CD4-positive, alpha-beta T cell treated with Interleukin-15 for 4 hours (primary cell): ENCODE measurements around the gene IGLL5.

ENCODE experiments used
- DNase-seq: peaks from one replicate; pipeline ENCODE4 v3.0.0-alpha.2; 2020; ENCODE audit warnings: low spot score

The IGLL5 gene

GRCh38 chr22:22887621-22888503 lies at the start of gene IGLL5:
IGLL5 (plus strand) TSS chr22:22887816; CDS start chr22:22888054, 238 bp downstream.
- DNase-seq: no peak

GRCh38 chr22:22838148-22838786 lies 49.3 kb upstream of the IGLL5 start:
- DNase-seq: no peak

- no peak for DNase-seq
Observed at GRCh38 chr22:22839570-22840314, 47.9 kb upstream of the IGLL5 start.

DNA sequence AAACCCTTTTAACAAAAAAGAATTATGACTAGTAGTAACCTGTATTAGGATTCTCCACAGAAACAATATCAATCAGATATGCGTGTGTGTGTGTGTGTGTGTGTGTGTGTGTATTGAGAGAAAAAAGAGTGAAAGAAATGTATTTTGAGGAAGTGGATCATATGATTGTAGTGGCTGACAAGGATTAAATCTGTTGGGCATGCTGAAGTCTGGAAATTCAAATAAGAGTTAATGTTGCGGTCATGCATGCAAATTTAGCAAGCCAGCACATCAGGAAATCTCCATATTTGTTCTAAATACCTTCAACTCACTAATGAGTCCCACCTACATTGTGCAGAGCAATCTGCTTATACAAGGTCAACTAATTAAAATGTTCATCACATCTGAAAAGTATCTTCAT lies 46.8 kb upstream of the IGLL5 start:
- DNase-seq: no peak

- no peak for DNase-seq
Observed at GRCh38 chr22:22841598-22841997, 46.0 kb upstream of the IGLL5 start.

- DNase-seq: no peak
Observed at GRCh38 chr22:22842085-22842484, 45.5 kb upstream of the IGLL5 start.

GRCh38 chr22:22843848-22844247 lies 43.8 kb upstream of the IGLL5 start:
- no peak for DNase-seq

DNA sequence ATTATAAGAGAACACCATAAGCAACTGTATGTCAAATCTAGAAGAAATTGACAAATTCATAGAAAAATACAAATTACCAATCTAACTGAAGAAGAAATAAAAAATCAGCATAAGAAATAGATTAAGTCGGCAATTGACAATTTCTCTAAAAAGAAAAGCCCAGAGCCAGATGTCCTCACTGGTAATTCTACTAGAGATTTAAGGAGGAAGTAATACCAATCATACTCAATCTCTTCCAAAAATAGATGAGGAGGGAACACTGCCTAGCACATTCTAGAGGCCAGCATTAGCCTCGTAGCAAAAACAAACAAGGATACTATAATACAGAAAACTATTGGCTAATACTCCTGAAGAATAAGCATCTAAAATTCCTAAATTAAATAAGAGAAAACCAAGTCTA lies 40.4 kb upstream of the IGLL5 start:
- DNase-seq: no peak

GRCh38 chr22:22848364-22848866 lies 39.2 kb upstream of the IGLL5 start:
- peak; percentile 69 for DNase-seq

DNA sequence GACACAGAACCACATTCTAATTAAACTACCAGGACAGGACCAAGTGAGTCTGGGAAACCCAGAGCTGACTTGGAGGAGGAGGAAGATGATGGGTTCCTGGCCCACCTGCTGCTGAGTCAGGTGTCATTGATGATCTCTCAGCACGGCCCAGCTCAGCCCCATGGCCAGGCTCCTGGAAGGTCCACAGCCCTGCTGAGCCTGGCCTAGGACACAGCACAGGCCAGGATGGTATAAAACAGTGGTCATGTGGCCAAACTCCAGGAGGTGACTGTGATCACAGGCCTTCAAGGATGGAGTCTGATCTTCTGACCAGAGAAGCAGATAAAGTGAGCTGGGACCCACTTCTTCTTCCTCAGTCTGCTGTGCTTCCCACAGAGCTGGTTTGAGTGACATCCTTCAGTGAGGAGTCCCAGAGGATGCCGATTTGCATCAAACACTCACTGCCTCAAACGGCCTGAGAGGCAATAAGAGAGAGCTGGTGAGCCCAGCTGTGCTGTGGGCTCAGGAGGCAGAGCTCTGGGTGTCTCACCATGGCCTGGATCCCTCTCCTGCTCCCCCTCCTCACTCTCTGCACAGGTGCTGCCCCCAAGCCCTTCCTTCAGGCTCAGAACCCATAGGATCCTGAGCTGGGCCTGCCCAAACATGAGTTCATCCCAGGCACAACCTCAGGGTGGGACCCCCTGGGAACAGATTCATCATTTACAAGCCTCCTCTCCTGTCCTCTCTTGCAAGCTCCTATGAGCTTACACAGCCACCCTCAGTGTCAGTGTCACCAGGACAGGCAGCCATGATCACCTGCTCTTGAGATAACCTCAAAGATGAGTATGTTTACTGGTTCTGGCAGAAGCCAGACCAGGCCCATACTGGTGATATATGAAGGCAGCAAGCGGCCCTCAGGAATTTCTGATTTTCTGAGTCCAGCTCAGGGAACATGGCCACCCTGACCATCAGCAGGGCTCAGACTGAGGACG lies 37.7 kb upstream of the IGLL5 start:
- no peak for DNase-seq

DNA sequence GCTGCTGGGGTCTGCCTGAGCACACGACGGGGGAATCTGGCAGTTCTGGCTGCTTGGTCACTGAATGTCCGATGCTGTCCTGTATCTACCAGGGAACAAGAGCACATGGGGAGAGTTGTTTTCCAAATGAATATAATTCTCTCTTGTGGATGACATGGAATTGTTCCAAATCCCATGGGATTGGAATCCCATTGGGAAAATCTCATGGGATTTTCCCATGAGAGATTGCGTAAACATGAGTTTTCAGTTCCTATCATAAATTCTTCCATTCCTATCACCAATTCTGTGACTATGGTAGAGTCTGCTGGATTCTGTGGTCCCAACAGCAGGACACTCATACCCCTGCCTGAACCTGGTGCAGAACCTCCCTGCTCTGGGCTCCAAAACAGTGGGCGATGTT lies 35.6 kb upstream of the IGLL5 start:
- DNase-seq: no peak

- DNase-seq: no peak
Observed at GRCh38 chr22:22853713-22854112, 33.9 kb upstream of the IGLL5 start.

DNA sequence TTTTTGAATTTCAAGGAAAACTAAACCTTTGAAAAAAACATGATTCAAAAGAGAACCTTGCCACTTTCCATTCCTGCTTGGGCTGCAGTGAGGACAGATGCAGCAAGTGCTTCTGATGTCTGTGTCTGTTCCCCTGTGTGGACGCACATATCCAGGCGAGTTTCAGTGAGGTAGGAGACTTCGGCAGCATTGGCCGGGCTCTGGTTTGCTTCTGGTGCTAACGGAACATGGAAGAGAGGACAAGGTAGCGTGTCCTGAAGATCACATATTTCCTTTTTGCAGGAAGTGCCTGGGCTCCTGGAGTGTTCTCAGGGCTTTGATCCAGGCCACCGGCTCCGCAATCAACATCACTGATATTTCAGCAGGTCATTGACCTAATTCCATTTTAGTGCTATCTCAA lies 33.1 kb upstream of the IGLL5 start:
- no peak for DNase-seq

DNA sequence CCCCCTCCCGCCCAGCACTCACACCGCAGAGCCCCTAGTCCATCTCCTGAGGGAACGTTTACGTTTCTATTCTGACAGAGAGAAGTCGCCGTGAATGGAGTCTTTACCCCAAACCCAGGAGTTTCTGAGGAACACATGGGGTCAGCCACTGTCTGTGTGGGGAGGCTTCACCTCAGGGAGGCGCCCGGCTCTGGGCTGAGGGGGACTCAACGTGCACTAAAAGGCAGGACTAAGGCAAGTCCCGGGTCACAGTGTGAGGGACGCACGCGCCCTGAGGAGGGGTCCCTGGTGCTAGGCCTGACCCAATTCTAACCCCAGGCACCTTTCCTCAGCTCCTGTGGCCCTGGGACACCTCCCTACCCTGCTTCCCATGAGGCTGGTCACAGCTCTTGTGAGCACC lies 32.5 kb upstream of the IGLL5 start:
- DNase-seq: no peak

DNA sequence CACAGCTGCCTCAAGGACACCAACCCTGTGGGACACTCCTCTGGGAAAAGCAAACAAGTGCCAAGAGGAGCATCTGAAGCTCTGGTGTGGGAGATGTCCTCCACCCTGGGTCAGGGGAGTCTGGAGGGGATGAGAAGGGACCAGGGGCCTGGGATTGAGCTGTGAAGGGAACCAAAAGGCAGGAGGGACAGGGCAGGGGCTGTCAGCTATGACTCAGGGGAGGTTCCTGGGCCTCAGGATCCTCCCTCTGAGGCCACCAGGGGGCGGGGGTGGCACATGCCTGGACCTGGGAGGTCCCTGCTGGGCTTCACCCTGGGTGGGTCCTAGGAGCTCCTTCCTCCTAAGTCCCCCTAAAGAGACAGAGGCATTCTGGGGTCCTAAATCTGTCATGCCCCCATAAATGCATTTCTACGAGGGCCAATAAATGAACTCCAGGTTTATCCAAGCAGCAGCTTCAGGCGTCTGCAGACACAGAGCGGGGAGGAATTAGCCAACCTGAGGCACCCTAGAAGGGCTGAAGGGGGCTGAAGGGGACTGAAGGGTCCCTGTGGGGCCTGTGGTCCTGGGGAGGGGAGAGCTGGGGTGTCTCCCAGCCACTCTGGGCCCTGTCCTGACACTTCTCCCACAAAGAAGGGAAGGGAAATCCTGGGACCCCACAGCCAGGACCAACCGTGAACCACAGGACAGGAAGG lies 31.9 kb upstream of the IGLL5 start:
- peak; percentile 28 for DNase-seq

GRCh38 chr22:22856364-22856763 lies 31.3 kb upstream of the IGLL5 start:
- DNase-seq: no peak

- DNase-seq: no peak
Observed at GRCh38 chr22:22856885-22857606, 30.6 kb upstream of the IGLL5 start.

DNA sequence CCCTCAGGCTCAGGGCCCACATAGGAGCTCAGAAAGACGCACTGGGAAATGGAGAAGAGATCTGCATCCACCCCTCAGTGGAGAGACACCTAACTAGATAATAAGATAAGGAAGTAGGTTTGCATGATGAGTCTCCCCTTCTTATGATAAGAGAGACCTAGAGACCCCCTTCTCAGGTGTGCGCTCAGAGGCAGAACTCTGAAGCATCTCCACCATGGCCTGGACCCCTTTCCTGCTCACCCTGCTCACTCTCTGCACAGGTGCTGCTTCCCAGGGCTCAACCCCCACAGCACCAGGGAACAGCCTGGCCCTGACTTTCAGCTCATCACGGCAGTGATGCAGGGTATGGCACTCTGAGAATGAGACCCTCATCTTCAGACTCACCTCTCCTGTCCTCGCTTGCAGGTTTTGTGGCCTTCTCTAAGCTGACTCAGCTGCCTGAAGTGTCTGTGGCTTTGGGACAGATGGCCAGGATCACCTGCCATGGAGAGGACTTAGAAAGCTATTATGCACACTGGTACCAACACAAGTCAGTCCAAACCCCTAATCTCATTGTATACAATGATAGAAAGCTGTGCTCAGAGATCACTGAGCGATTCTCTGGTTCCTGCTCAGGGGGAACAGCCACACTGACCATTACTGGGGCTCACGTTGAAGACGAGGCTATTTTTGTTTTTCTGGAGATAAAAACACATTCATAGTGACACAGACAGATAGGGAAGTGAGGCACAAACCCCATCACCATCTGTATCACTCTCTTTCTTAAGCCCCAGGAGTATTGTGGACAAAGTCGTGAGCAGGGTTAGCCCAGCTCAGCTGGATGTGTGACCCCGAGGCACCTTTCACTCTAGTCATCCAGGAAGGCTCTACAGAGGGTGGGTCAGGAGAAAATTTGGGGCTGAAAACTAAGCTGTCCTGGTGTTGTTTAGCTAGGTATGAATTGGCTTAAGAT lies 29.7 kb upstream of the IGLL5 start:
- no peak for DNase-seq

DNA sequence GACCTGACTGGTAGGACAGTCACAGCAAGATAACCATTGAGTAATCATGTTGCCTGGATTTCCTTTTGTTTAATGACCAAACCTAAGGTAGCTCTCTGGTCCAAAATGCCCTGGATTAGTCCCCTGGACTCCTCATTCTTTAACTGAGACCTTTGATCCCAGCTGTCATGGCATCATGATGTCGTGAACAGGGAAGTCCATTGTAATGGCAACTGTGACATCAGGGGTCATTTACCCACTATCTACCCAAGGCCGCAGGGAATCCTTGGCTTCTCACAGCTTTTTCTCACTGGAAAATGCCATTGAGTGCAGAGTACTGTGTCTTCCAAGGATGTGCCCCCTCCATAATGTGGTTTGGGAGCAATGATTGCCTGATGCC lies 29.1 kb upstream of the IGLL5 start:
- no peak for DNase-seq
